Fibroblast of pulmonary artery (primary cell): ENCODE data around the gene PRODH.
A peak's percentile ranks its signal among the peaks of the same experiment; 100 is the strongest.
"Not testable (repeated sequence)": the region's sequence is repeated elsewhere in the genome, so short reads cannot be mapped to it uniquely, and the experiment has no call there.

Experiments
- DNase-seq: peaks from one replicate; pipeline ENCODE4 v3.0.0-alpha.2; 2010; ENCODE audit warnings: low read depth
- H3K4me3 ChIP-seq: replicated peaks from 2 replicates; pipeline ENCODE4 v1.5.1; 2011; ENCODE audit warnings: low read depth, mild to moderate bottlenecking, control low read depth, low read length, moderate library complexity
- TF ChIP-seq, protein P1 (sequence below): IDR thresholded peaks from 2 replicates; pipeline ENCODE4 v1.5.1; 2011; ENCODE audit warnings: mild to moderate bottlenecking, control low read depth, low read length, inconsistent platforms; ENCODE audit errors: missing control alignments

Gene PRODH

DNA sequence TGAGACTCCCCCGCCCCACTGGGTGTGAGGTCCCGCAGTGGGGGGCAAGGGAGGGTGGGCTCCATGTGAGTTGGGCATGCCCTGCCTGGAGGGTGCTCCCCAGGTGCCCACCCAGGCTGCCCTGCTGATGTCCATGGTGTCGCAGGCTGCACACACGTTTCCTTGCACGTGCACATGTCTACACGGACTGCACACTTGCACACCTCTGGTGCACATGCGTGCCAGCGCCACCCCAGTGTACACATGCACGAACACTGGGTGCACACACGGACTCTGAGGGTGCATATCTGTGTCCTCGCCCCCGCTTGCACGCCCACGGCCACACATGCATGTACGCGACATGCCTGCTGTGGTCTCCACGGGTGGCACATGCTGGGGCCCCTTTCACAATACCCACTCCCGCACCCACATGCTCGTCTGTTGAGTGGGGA, 35.2 kb upstream of the PRODH start:
- TF ChIP-seq, protein P1, sequence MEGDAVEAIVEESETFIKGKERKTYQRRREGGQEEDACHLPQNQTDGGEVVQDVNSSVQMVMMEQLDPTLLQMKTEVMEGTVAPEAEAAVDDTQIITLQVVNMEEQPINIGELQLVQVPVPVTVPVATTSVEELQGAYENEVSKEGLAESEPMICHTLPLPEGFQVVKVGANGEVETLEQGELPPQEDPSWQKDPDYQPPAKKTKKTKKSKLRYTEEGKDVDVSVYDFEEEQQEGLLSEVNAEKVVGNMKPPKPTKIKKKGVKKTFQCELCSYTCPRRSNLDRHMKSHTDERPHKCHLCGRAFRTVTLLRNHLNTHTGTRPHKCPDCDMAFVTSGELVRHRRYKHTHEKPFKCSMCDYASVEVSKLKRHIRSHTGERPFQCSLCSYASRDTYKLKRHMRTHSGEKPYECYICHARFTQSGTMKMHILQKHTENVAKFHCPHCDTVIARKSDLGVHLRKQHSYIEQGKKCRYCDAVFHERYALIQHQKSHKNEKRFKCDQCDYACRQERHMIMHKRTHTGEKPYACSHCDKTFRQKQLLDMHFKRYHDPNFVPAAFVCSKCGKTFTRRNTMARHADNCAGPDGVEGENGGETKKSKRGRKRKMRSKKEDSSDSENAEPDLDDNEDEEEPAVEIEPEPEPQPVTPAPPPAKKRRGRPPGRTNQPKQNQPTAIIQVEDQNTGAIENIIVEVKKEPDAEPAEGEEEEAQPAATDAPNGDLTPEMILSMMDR, result no peak
- no peak overlapping the region for H3K4me3 ChIP-seq
- DNase-seq, result no peak

DNA sequence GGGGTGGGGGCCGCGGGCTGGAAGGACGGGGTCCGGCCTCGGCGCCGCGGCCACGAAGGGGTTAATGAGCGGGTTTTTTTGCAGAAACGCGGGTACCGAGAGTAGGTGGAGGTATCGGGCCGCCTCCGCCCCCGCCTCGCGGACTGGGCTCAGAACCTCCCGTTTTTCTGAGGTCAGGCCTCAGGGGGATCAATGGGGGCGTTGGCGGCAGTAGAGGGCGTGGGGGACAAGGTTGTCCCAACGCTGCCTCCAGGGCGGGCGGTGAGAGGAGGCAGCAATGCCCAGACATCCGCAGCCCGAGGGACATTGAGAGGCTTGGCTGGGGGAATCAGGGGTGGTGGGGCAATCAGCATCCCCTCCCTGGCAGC, 34.8 kb upstream of the PRODH start:
- TF ChIP-seq, protein P1, result no peak
- peak overlapping the region; percentile 24 for H3K4me3 ChIP-seq
- DNase-seq, result no peak

DNA sequence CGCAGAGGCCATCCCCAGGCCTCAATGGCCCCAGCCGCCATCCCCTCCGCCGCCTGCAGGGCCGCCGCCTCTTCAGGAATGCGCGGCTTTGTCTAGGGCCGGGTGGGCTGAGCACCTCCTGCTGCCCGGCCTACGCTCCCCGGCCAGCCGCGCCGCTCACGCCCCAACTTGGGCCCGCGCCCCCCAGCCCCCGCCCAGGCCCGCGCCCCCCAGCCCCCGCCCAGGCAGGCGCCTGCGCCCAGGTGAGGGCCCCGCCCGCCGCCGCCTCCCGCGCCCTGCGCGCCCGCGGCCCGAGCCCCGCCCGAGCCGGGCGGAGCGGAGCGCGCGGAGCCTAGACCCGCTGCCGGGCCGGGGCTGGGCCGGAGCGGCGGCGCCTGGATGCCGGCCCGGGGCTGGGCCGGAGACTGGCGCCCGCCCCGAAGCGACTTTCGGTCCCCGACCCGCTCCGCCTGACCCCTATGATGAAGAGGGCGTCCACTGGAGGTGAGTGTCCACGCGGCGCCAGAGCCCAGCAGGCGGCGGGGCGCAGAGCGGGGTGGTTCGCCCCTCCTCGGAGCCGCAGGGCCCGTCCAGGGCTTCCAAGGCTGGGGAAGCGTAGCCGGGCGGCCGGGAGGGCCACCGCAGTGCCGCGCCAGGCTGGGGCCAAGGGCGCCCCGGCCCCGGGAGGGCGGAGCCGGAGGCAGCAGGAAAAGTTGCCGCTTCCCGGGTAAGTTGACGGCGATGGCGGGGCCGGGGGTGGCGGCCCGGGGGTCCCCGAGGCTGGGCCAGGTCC, 34.3 kb upstream of the PRODH start:
- TF ChIP-seq, protein P1, result no peak
- H3K4me3 ChIP-seq, result peak overlapping the region; percentile 24
- DNase-seq, result no peak

DNA sequence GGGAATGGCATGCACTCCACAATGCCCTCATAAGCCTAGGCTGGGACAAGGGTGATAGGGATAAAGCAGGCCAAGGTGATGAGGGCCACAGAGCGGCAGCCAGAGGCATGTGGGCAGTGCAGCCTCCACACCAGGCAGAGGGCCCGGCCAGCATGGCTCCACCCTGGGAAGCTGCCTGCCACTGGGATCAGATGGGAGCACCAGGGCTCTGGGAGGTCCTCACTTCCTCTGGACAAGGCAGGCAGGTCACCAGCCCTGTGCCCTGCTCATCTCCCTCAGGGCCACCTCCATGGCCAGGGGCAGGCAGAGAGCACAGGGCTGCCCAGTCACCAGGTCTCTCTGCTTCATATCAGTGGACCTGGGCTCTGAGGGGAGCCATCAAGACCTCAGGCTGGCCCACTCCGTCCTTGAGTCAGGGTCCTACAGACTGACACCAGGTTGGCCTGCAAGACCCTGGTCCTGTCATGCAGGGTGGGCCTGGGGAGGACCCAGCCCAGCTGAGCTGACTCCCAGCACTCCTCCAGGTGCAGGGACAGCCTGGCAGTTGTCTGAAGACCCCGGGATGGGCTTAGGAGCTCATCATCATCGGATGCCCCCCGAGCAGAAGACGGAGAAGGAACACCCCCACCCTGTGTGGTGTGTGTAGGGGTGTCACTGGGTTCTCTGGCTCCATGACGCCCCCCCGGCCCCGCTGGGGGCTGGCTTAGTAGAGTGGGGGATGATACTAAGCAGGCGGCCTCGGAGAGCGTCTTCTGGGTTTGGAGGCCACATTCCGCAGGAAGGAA, 33.3 kb upstream of the PRODH start:
- H3K4me3 ChIP-seq, DNase-seq: not testable (repeated sequence)

DNA sequence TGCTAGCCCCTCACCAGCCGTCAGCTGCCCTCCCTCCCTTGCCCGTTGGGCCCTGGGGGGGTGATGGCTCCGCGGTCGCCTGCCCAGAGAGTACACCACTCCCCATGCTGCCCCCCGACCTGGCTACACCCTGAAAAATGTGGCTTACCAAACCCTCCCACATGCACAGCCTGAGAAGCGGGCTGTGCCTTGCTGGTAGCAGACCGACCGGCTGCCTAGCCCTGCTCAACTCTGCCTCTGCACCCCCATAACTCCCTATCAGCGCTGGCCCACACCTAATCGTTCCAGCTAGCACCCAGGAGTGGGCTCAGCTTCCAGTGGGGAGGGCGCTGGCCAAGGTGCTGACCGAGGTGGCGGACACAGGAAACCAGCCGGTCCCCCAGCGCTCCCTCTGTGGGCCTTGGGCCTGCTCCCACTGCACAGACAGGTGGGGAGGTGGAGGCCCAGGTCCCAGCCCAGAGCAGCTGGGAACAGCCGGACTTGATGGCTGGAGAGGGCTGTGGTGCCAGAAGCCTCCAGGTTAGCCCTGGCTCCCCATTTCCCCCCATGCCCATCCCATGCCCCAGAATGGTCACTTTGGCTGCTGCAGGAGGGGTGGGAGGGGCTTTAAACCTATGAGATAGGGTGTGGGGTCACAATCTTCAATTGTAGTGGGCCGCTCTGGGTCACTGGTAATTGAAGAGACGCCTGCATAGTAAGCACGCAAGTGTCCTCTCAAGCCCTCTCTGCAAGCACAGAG, 32.1 kb upstream of the PRODH start:
- peak; percentile 31 for DNase-seq
- TF ChIP-seq, protein P1, result no peak
- no peak overlapping the region for H3K4me3 ChIP-seq

DNA sequence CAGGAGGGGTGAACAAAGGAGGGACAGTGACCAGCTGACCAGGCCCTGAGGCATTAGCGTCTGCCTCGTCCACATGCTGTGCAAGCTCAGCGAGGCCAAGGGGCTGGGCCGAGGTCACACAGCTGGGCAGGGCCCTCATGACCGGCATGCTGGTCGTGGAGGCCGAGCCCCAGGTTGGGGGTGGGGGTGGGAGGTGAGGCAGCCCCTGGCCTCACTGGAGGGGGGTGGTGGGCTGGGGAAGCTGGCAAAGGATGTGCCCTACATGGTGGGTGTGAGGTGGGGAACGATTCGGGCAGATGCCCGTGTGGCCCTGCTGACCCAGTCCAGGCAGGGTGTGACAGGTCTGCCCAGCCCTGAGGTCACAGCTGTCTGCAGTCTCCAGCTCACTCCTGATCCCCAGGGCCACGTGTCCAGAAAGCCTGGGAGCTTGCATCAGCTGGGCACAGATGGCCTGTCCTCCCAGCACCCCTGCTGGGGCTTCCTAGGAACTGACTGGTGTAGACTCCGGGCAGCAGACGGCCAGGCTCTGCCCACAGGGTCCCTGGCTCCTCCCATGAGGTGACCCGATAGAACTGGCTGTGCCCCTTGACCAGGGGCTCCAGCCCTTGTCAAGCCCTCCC, 31.4 kb upstream of the PRODH start:
- not testable (repeated sequence) for H3K4me3 ChIP-seq, DNase-seq

DNA sequence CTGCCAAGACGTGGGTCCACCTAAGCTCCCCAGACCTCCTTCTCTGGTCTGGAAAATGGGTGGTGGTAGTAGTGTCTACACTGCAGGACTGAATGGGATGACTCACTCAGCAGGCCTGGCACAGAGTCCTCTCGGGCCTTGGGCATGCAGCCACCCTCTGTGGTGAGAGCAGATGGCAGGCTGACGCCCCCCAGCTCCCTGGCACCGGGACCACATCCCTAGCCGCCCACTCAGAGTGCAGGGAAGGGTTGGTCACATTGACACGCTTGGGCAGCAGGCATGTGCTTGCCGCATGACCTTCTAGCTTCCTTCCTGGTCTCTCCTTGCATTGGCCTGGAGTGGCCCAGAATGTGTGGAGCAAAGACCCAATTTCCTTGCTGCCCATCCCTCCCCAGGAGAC, 30.7 kb upstream of the PRODH start:
- TF ChIP-seq, protein P1, result no peak
- no peak for DNase-seq
- H3K4me3 ChIP-seq, result no peak overlapping the region
